Measurements from ENCODE around the gene AMPH. TPM values are rescaled to one million over a fixed set of nuclear protein-coding genes. Genes with fewer than 3 reads are reported as not detected.

Gene AMPH
- polyA plus RNA-seq, 1 donor (not counting 4 experiments of a cell fraction or from before 2014, with no cell fraction given), result not detected

DNA sequence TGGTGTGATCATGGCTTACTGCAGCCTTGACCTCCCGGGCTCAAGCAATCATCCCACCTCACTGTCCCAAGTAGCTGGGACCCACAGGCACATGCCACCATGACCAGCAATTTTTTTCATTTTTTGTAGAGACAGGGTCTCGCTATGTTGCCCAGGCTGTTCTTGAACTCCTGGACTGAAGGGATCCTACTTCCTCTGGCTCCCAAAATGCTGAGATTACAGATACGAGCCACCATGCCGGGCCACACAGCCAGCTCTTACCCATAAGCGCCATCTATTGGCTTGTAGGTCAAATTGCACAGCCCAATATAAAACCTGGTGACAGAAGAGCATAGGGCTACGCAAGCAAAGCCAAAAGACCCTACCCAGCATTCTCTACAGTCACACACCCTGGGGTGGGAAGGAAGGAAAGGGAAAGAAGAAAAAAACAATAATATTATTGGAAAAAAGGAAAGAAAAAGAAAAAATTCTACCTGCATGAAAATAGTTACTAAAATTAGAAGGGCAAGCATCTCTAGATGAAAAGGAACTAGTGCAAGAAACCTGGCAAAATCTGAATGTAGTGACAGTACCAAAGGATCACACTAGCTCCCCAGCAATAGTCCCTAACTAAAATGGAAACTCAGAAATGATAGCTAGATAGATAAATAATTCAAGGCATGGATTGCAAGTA is 29.4 kb upstream of the AMPH start:
- no peak overlapping the region for H3K9ac ChIP-seq (ENCODE audit: control insufficient read depth, extremely low read depth, insufficient read depth, low read length)
- TF ChIP-seq, protein P1, sequence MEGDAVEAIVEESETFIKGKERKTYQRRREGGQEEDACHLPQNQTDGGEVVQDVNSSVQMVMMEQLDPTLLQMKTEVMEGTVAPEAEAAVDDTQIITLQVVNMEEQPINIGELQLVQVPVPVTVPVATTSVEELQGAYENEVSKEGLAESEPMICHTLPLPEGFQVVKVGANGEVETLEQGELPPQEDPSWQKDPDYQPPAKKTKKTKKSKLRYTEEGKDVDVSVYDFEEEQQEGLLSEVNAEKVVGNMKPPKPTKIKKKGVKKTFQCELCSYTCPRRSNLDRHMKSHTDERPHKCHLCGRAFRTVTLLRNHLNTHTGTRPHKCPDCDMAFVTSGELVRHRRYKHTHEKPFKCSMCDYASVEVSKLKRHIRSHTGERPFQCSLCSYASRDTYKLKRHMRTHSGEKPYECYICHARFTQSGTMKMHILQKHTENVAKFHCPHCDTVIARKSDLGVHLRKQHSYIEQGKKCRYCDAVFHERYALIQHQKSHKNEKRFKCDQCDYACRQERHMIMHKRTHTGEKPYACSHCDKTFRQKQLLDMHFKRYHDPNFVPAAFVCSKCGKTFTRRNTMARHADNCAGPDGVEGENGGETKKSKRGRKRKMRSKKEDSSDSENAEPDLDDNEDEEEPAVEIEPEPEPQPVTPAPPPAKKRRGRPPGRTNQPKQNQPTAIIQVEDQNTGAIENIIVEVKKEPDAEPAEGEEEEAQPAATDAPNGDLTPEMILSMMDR (optimal IDR thresholded peaks at IDR 0.05 in 1 of 3, IDR thresholded peaks at IDR 0.05 in 1 of 3, conservative IDR thresholded peaks at IDR 0.05 in 1 of 3; ENCODE audit: extremely low read depth in 1 of 3, insufficient read depth in 2 of 3, low read length in 3 of 3), result peak; percentile 31 to 69 (median 47)
- no peak for TF ChIP-seq EZH2 (IDR thresholded peaks at IDR 0.05; ENCODE audit: low read length)
- dilution Hi-C loops (cut with MboI; ENCODE audit: extremely low pct_ligation_motif_present, low sequenced_read_pairs), result no loop called here

DNA sequence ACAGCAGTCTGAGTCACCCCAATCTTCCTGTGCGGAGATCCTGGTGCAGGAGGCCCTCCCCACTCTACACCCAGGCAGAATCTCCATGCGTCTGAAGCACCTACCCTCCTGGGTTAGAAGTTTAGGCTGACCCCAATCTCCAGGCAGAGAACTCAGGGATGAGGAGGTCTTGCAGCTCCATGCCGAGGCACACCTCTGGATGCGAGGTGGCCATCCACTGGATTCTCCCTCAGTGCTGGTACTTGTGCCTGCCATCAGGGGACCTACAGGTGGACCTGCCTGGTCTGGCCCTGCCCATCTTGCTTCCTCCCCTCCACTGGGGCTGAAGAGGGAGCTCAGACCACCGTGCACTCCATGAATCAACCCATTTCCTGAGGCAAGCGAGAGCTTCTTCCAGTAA is 28.8 kb upstream of the AMPH start:
- Histone ChIP-seq H2AFZ (ENCODE audit: control insufficient read depth, low read length) (no peak overlapping the region), H3K4me1 (ENCODE audit: control insufficient read depth, extremely low read depth, insufficient read depth, low read length) (no peaks in the 10 kb centered on the region), H3K9me1 (ENCODE audit: control insufficient read depth, extremely low read depth, insufficient read depth, low read length) (no peaks in the 10 kb centered on the region), H3K27me3 (ENCODE audit: control insufficient read depth, extremely low read depth, insufficient read depth, low read length) (no peaks in the 10 kb centered on the region), H4K20me1 (ENCODE audit: control insufficient read depth, extremely low read depth, insufficient read depth, low read length) (no peaks in the 10 kb centered on the region), H3K9me3 (ENCODE audit: control insufficient read depth, low read depth, low read length) (no peaks in the 10 kb centered on the region), H3K4me2 (ENCODE audit: control insufficient read depth, extremely low read depth, insufficient read depth, low read depth, low read length) (no peak overlapping the region), H3K27ac (ENCODE audit: control insufficient read depth, insufficient read depth, low read length) (no peak overlapping the region), H3K4me3 (ENCODE audit: control insufficient read depth in 2 of 3, extremely low read depth in 1 of 3, insufficient read depth in 2 of 3, low read depth in 1 of 3, low read length in 3 of 3) (no peak overlapping the region), H3K79me2 (ENCODE audit: control insufficient read depth, insufficient read depth, low read length) (no peaks in the 10 kb centered on the region), H3K36me3 (ENCODE audit: control insufficient read depth in 2 of 2, extremely low read depth in 1 of 2, insufficient read depth in 2 of 2, low read length in 2 of 2) (no peaks in the 10 kb centered on the region), H3K9ac (ENCODE audit: control insufficient read depth, extremely low read depth, insufficient read depth, low read length) (no peak overlapping the region)
- no peak for TF ChIP-seq EZH2 (IDR thresholded peaks at IDR 0.05; ENCODE audit: low read length)
- TF ChIP-seq, protein P1 (optimal IDR thresholded peaks at IDR 0.05 in 1 of 3, IDR thresholded peaks at IDR 0.05 in 1 of 3, conservative IDR thresholded peaks at IDR 0.05 in 1 of 3; ENCODE audit: extremely low read depth in 1 of 3, insufficient read depth in 2 of 3, low read length in 3 of 3), result no peak
- dilution Hi-C loops (cut with MboI; ENCODE audit: extremely low pct_ligation_motif_present, low sequenced_read_pairs), result no loop called here
- DNase-seq (ENCODE audit: low read depth, low spot score) (no peak), FAIRE-seq (no peak)

More for the DNA sequence above, 29.4 kb upstream of the AMPH start:
- Histone ChIP-seq H3K9me3 (ENCODE audit: control insufficient read depth, low read depth, low read length) (no peaks in the 10 kb centered on the region), H2AFZ (ENCODE audit: control insufficient read depth, low read length) (no peak overlapping the region), H3K27ac (ENCODE audit: control insufficient read depth, insufficient read depth, low read length) (no peak overlapping the region), H3K4me3 (ENCODE audit: control insufficient read depth in 2 of 3, extremely low read depth in 1 of 3, insufficient read depth in 2 of 3, low read depth in 1 of 3, low read length in 3 of 3) (no peak overlapping the region), H3K4me2 (ENCODE audit: control insufficient read depth, extremely low read depth, insufficient read depth, low read depth, low read length) (no peak overlapping the region), H3K79me2 (ENCODE audit: control insufficient read depth, insufficient read depth, low read length) (no peaks in the 10 kb centered on the region), H3K9me1 (ENCODE audit: control insufficient read depth, extremely low read depth, insufficient read depth, low read length) (no peaks in the 10 kb centered on the region), H4K20me1 (ENCODE audit: control insufficient read depth, extremely low read depth, insufficient read depth, low read length) (no peaks in the 10 kb centered on the region), H3K27me3 (ENCODE audit: control insufficient read depth, extremely low read depth, insufficient read depth, low read length) (no peaks in the 10 kb centered on the region), H3K36me3 (ENCODE audit: control insufficient read depth in 2 of 2, extremely low read depth in 1 of 2, insufficient read depth in 2 of 2, low read length in 2 of 2) (no peaks in the 10 kb centered on the region), H3K4me1 (ENCODE audit: control insufficient read depth, extremely low read depth, insufficient read depth, low read length) (no peaks in the 10 kb centered on the region)
- FAIRE-seq (no peak), DNase-seq (ENCODE audit: low read depth, low spot score) (no peak)
